B cell (primary cell): ENCODE data around the gene TFDP1. TPM values are rescaled to one million over a fixed set of nuclear protein-coding genes. Genes with fewer than 3 reads are reported as not detected.

Experiments
- ATAC-seq: fragments of 200-7000 bp; cut with Tn5 transposase; one replicate; pipeline ENCODE4 v1.10.0; 2021; ENCODE audit warnings: low read depth, mild to moderate bottlenecking, moderate number of reproducible peaks, moderate library complexity
- CTCF ChIA-PET: fragments of 350-600 bp; sonication (Branson Sonifier 250); formaldehyde crosslinking; loops from one replicate; lab custom pipeline; 2021; ENCODE audit warnings: antibody characterized with exemption, inconsistent platforms; lab: Charles Lee
- POLR2A ChIA-PET: fragments of 350-600 bp; sonication (Branson Sonifier 250); formaldehyde crosslinking; loops from one replicate; lab custom pipeline; 2021; ENCODE audit warnings: antibody characterized with exemption; lab: Charles Lee
- DNase-seq: peaks from one replicate; pipeline ENCODE4 v3.0.0; 2013
- H2AFZ ChIP-seq: 2 replicates; pipeline ENCODE4 v1.6.1; 2012; ENCODE audit warnings: mild to moderate bottlenecking, low read depth, low read length; ENCODE audit not compliant: insufficient read depth, poor library complexity, severe bottlenecking
- H3K27ac ChIP-seq, 2 donors: 1 replicate in 1 of 2; 2 replicates in 1 of 2; pipeline ENCODE4 v1.5.1; 2012 to 2013; ENCODE audit warnings: low read length in 2 of 2, mild to moderate bottlenecking in 2 of 2, moderate library complexity in 1 of 2
- H3K27me3 ChIP-seq, 4 experiments: fragments of 200-600 bp in 1 of 4; sonication (generic) in 1 of 4; replicated peaks in 1 of 4; 1 replicate in 2 of 4; 2 replicates in 2 of 4; pipeline versions ENCODE4 v1.6.1 to v1.7.0; 2013 to 2016; ENCODE audit warnings: low read length in 3 of 4, mild to moderate bottlenecking in 2 of 4, mixed read lengths in 1 of 4, moderate library complexity in 1 of 4; ENCODE audit not compliant: insufficient read depth in 4 of 4, control insufficient read depth in 3 of 4; ENCODE audit errors: control extremely low read depth in 1 of 4
- H3K36me3 ChIP-seq, 2 experiments: replicated peaks in 1 of 2; 1 replicate in 1 of 2; 2 replicates in 1 of 2; pipeline versions ENCODE4 v1.6.1 to v1.7.1; 2013; ENCODE audit warnings: low read length in 1 of 2; ENCODE audit not compliant: insufficient read depth in 2 of 2, control insufficient read depth in 1 of 2; ENCODE audit errors: control extremely low read depth in 1 of 2, extremely low read depth in 1 of 2
- H3K4me1 ChIP-seq, 2 donors: fragments of 200-600 bp in 1 of 2; sonication (generic) in 1 of 2; 1 replicate in 1 of 2; 2 replicates in 1 of 2; pipeline versions ENCODE4 v1.5.1 to v1.6.1; 2013 to 2017; ENCODE audit warnings: low read length in 2 of 2; ENCODE audit not compliant: control insufficient read depth in 2 of 2, insufficient read depth in 2 of 2
- H3K4me2 ChIP-seq: replicated peaks from 2 replicates; pipeline ENCODE3; 2012; ENCODE audit warnings: mild to moderate bottlenecking, low read depth, low read length; ENCODE audit not compliant: poor library complexity, severe bottlenecking
- H3K4me3 ChIP-seq, 5 experiments: fragments of 200-600 bp in 1 of 5; sonication (generic) in 1 of 5; 1 replicate in 3 of 5; 2 replicates in 2 of 5; pipeline versions ENCODE4 v1.5.1 to v1.7.0; 2011 to 2016; ENCODE audit warnings: low read length in 4 of 5, mild to moderate bottlenecking in 4 of 5, low read depth in 2 of 5, control low read depth in 1 of 5, moderate library complexity in 1 of 5; ENCODE audit not compliant: insufficient read depth in 1 of 5; ENCODE audit errors: control extremely low read depth in 1 of 5, extremely low read depth in 1 of 5
- H3K79me2 ChIP-seq: fragments of 200-600 bp; sonication (generic); one replicate; pipeline ENCODE4 v1.6.0; 2016; ENCODE audit warnings: low read length; ENCODE audit not compliant: control insufficient read depth, insufficient read depth
- H3K9ac ChIP-seq: fragments of 200-600 bp; sonication (generic); 2 replicates; pipeline ENCODE4 v1.6.1; 2017; ENCODE audit warnings: mild to moderate bottlenecking, low read length, moderate library complexity
- H3K9me3 ChIP-seq, 3 donors: one replicate each; pipeline versions ENCODE4 v1.6.1 to v1.7.1; 2013; ENCODE audit warnings: low read length in 2 of 3; ENCODE audit not compliant: control insufficient read depth in 2 of 3, insufficient read depth in 1 of 3; ENCODE audit errors: control extremely low read depth in 1 of 3
- H4K20me1 ChIP-seq: 2 replicates; pipeline ENCODE4 v1.6.0; 2012; ENCODE audit warnings: mild to moderate bottlenecking, low read length; ENCODE audit not compliant: insufficient read depth, control insufficient read depth, poor library complexity, severe bottlenecking
- H3K27ac Mint-ChIP-seq: one replicate; pipeline ENCODE4 v1.8.0; 2021; ENCODE audit warnings: mixed read lengths
- H3K27me3 Mint-ChIP-seq: one replicate; pipeline ENCODE4 v1.8.0; 2021; ENCODE audit warnings: mixed read lengths
- H3K4me1 Mint-ChIP-seq: one replicate; pipeline ENCODE4 v1.8.0; 2021; ENCODE audit warnings: mixed read lengths
- H3K4me3 Mint-ChIP-seq: one replicate; pipeline ENCODE4 v1.8.0; 2021; ENCODE audit warnings: mixed read lengths
- H3K9me3 Mint-ChIP-seq: one replicate; pipeline ENCODE4 v1.8.0; 2022; ENCODE audit warnings: mixed read lengths; ENCODE audit not compliant: insufficient read depth
- EZH2 ChIP-seq: IDR thresholded peaks from 2 replicates; pipeline ENCODE4 v1.6.1; 2012; ENCODE audit warnings: borderline replicate concordance, low read depth, mild to moderate bottlenecking, moderate library complexity, low read length; ENCODE audit not compliant: insufficient read depth, poor library complexity, severe bottlenecking
- WGBS: methylation state at CpG from one replicate; pipeline ENCODE4 v1.1.5; 2013; ENCODE audit warnings: missing lambda C conversion rate; ENCODE audit not compliant: insufficient coverage; 5-methylcytosine and 5-hydroxymethylcytosine counted together
- intact Hi-C: fragments of 100-400 bp; cut with micrococcal nuclease; formaldehyde crosslinking; loops from one replicate; pipeline ENCODE4 v1.10.0; 2022
- polyA plus RNA-seq: library from polyadenylated mRNA; depleted of rRNA; stranded (reverse); fragments of >200 nt; gene quantifications from 2 replicates; pipeline ENCODE4 v1.2.3, GENCODE V29; 2012
- total RNA-seq, 2 donors: library from RNA; stranded (reverse); fragments of 120-200 nt in 1 of 2; gene quantifications; 1 replicate in 1 of 2; 2 replicates in 1 of 2; pipeline versions ENCODE4 v1.2.3 to v1.2.4, GENCODE V29; 2013 to 2022
- TF ChIP-seq, protein P1 (sequence below): fragments of 200-600 bp; IDR thresholded peaks from one replicate; pipeline ENCODE4 v1.8.0; 2022; ENCODE audit warnings: antibody characterized with exemption, mild to moderate bottlenecking

The TFDP1 gene
- total and polyA plus RNA-seq, 2 donors (not counting 1 experiment from before 2014, with no cell fraction given), result 19.1 to 31.1 TPM

- peaks cover 27% of the 10 kb centered on the region for H3K4me1 Mint-ChIP-seq
- intact Hi-C loops, result no loop called here
- 92% methylated on average over 19 of the region's 19 CpGs for WGBS
- no peak overlapping the region for H3K9ac ChIP-seq
- H3K27me3 ChIP-seq, result no peaks in the 10 kb centered on the region
- no peaks in the 10 kb centered on the region for H3K79me2 ChIP-seq
- no peak overlapping the region for H2AFZ ChIP-seq
- ChIA-PET POLR2A (no interaction called here), CTCF (interaction anchor here (0.5 to 2.2 kb wide), 8 partner anchors 9 to 902 kb away, joined by 3 to 6 read pairs (median 3); no protein-coding TSS in a partner anchor)
- no peaks in the 10 kb centered on the region for H3K9me3 ChIP-seq
- H4K20me1 ChIP-seq, result no peaks in the 10 kb centered on the region
- H3K4me3 Mint-ChIP-seq, result no peak overlapping the region
- no peak overlapping the region for H3K27ac Mint-ChIP-seq
- DNase-seq (no peak), ATAC-seq (no peak)
- no peaks in the 10 kb centered on the region for H3K36me3 ChIP-seq
- H3K27me3 Mint-ChIP-seq, result peaks cover 6% of the 10 kb centered on the region
- peaks cover 3 to 32% of the 10 kb centered on the region in 2 donors for H3K4me1 ChIP-seq
- H3K4me3 ChIP-seq, result no peak overlapping the region
- H3K4me2 ChIP-seq, result no peak overlapping the region
- H3K27ac ChIP-seq, result no peak overlapping the region
- H3K9me3 Mint-ChIP-seq, result no peaks in the 10 kb centered on the region
- TF ChIP-seq EZH2, result no peak
- TF ChIP-seq, protein P1, sequence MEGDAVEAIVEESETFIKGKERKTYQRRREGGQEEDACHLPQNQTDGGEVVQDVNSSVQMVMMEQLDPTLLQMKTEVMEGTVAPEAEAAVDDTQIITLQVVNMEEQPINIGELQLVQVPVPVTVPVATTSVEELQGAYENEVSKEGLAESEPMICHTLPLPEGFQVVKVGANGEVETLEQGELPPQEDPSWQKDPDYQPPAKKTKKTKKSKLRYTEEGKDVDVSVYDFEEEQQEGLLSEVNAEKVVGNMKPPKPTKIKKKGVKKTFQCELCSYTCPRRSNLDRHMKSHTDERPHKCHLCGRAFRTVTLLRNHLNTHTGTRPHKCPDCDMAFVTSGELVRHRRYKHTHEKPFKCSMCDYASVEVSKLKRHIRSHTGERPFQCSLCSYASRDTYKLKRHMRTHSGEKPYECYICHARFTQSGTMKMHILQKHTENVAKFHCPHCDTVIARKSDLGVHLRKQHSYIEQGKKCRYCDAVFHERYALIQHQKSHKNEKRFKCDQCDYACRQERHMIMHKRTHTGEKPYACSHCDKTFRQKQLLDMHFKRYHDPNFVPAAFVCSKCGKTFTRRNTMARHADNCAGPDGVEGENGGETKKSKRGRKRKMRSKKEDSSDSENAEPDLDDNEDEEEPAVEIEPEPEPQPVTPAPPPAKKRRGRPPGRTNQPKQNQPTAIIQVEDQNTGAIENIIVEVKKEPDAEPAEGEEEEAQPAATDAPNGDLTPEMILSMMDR, result no peak
These were observed 23.0 kb upstream of the TFDP1 start for GRCh38 chr13:113561417-113562084.

DNA sequence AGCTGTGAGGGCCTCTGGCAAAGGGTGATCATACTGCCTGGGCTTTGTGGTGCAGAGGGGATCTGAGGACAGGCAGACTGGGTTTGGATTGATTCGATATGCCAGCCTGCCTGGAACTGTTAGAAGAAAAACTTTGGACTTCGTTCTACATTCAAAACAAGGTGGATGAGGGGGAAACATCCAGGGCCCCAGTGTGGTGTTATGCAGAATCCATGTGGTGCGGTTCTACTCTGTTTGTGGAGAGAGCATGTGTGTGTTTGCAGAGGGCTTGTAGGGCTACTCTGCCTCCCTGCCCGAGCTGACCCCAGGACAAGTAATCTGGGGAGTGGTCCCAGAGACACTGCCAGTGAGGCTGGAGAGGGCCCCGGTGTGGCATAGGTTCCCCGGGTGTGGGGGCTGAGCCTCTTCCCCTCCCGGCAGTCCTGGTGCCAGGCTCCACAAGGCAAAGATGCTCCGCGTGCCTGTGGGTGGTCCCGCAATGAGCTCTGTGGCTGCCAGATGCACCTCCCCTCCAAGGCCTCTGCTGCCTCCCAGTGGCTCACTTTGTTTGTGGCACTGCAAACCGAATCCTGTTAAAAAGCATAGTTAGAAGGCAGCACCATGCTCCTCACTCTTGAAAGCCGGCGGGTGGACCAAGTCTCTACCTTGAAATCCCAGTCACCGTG lies 22.3 kb upstream of the TFDP1 start:
- Histone ChIP-seq H3K9ac (no peak overlapping the region), H3K27me3 (no peaks in the 10 kb centered on the region), H3K4me3 (no peak overlapping the region), H2AFZ (no peak overlapping the region), H4K20me1 (no peaks in the 10 kb centered on the region), H3K4me2 (no peak overlapping the region), H3K27ac (no peak overlapping the region), H3K4me1 (peaks cover 0 to 25% of the 10 kb centered on the region in 2 donors), H3K79me2 (no peaks in the 10 kb centered on the region), H3K36me3 (no peaks in the 10 kb centered on the region), H3K9me3 (no peaks in the 10 kb centered on the region)
- DNase-seq (peak; percentile 56), ATAC-seq (peak; percentile 45)
- H3K27ac Mint-ChIP-seq, result no peak overlapping the region
- H3K4me3 Mint-ChIP-seq, result no peak overlapping the region
- WGBS, result 31% methylated on average over 14 of the region's 14 CpGs
- ChIA-PET POLR2A (no interaction called here), CTCF (interaction anchor here (0.5 to 2.2 kb wide), 8 partner anchors 10 to 903 kb away, joined by 3 to 6 read pairs (median 3); no protein-coding TSS in a partner anchor)
- peaks cover 22% of the 10 kb centered on the region for H3K4me1 Mint-ChIP-seq
- intact Hi-C loops, result no loop called here
- no peaks in the 10 kb centered on the region for H3K9me3 Mint-ChIP-seq
- peaks cover 9% of the 10 kb centered on the region for H3K27me3 Mint-ChIP-seq
- TF ChIP-seq, protein P1, result peak; percentile 63
- TF ChIP-seq EZH2, result no peak
